HL-60 (cell line): Measurements from ENCODE around the gene ROBO1.

Experiments
- DNase-seq, 2 experiments: peaks; one replicate each; pipeline ENCODE4 v3.0.0-alpha.2; 2010 to 2020; ENCODE audit warnings: low read depth in 1 of 2, low spot score in 1 of 2
- H3K27ac ChIP-seq: fragments of 250-450 bp; sonication (Bioruptor Pico); replicated peaks from 2 replicates; pipeline ENCODE4 v1.5.1; 2020; ENCODE audit warnings: mild to moderate bottlenecking, moderate library complexity
- H3K27me3 ChIP-seq: fragments of 250-450 bp; sonication (Bioruptor Pico); 2 replicates; pipeline ENCODE4 v1.5.1; 2021; ENCODE audit warnings: mild to moderate bottlenecking, moderate library complexity; ENCODE audit not compliant: insufficient read depth, poor library complexity, severe bottlenecking
- H3K4me3 ChIP-seq: replicated peaks from 2 replicates; pipeline ENCODE4 v1.5.1; 2011; ENCODE audit warnings: mild to moderate bottlenecking, control low read depth, low read length; ENCODE audit not compliant: insufficient read depth
- CTCF ChIP-seq: IDR thresholded peaks from one replicate; pipeline ENCODE4 v1.5.1; 2011; ENCODE audit warnings: low read length, control low read depth, inconsistent platforms; ENCODE audit not compliant: insufficient read depth
- GABPA ChIP-seq: IDR thresholded peaks from 2 replicates; pipeline ENCODE4 v1.6.1; 2012; ENCODE audit warnings: low read depth
- POLR2AphosphoS5 ChIP-seq: IDR thresholded peaks from 2 replicates; pipeline ENCODE4 v1.6.1; 2012; ENCODE audit warnings: low read depth
- REST ChIP-seq: IDR thresholded peaks from 2 replicates; pipeline ENCODE4 v1.6.1; 2012; ENCODE audit warnings: low read depth; ENCODE audit not compliant: insufficient replicate concordance
- SPI1 ChIP-seq: IDR thresholded peaks from 2 replicates; pipeline ENCODE4 v1.6.1; 2012; ENCODE audit warnings: low read depth, mild to moderate bottlenecking, borderline replicate concordance

Gene ROBO1

GRCh38 chr3:78708565-78709073, 1059.2 kb downstream of the ROBO1 start:
- Histone ChIP-seq H3K4me3 (no peak overlapping the region), H3K27ac (no peak overlapping the region), H3K27me3 (no peaks in the 10 kb centered on the region)
- TF ChIP-seq CTCF (no peak), REST (no peak), POLR2AphosphoS5 (no peak), SPI1 (no peak), GABPA (no peak)
- no peak for DNase-seq

GRCh38 chr3:78707609-78708008, 1060.2 kb downstream of the ROBO1 start:
- no peaks in the 10 kb centered on the region for H3K27me3 ChIP-seq
- DNase-seq: no peak
- no peak overlapping the region for H3K4me3 ChIP-seq
- no peak overlapping the region for H3K27ac ChIP-seq
- TF ChIP-seq SPI1 (no peak), GABPA (no peak), CTCF (no peak), REST (no peak), POLR2AphosphoS5 (no peak)

GRCh38 chr3:78706906-78707523, 1060.8 kb downstream of the ROBO1 start:
- Histone ChIP-seq H3K4me3 (no peak overlapping the region), H3K27me3 (no peaks in the 10 kb centered on the region), H3K27ac (no peak overlapping the region)
- TF ChIP-seq SPI1: no peak
- TF ChIP-seq CTCF: no peak
- no peak for TF ChIP-seq REST
- TF ChIP-seq POLR2AphosphoS5: no peak
- TF ChIP-seq GABPA: no peak
- DNase-seq: no peak
